Measurements from ENCODE around the gene FRMD4B.
"Not testable (repeated sequence)": the region's sequence is repeated elsewhere in the genome, so short reads cannot be mapped to it uniquely, and the experiment has no call there.

FRMD4B gene

DNA sequence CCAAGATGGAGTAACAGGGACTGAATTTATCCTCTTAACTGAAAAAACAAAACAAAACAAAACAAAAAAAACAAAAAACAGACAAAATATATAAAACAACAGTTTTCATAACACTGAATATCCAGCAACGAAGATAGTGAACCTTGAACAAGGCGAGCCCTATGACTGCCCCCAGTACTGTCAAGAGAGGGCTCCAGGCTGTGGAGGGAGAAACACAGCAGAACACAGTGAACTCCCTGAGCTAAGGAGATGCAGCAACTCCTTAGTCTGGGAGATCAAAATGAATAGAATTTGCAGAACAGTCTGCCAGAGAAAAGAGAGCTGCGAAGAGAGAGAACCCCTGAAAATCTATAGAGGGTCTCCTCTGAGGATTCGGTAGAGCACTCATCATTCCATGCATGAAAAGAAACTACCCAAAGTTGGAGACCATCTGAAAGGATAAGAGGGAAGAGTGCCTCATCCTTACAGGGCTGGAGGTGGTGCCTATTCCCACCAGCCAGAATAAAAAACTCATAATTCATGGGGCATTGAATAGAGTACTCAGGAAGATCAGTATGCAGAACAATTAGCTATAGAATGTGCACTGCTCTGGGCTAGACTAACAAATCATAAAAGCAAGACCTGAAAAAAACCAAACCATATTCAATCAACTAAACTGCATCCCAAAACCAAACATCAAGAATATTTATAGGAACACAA is 101.8 kb downstream of the FRMD4B start:
- no peak for DNase-seq (ENCODE audit: low read depth)

DNA sequence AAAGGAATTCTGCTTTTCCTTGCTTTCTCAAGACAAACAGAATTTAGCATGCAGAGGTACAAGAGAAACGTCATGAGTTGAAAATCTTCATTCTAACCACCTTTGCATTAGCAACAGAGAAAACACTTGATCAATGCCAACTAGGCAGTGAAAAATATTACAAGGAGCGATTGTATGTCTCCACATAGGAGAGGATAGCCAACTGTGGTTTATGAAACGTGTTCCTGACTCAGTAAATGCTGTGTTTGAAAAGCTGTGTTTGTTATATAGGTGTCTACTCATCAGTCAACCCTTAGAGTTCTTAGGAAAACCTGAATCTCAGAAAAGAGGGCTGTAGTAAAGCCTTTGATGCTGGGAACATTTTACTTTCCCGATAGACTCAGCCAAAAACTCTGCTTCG is 102.4 kb downstream of the FRMD4B start:
- DNase-seq (ENCODE audit: low read depth) = no peak

DNA sequence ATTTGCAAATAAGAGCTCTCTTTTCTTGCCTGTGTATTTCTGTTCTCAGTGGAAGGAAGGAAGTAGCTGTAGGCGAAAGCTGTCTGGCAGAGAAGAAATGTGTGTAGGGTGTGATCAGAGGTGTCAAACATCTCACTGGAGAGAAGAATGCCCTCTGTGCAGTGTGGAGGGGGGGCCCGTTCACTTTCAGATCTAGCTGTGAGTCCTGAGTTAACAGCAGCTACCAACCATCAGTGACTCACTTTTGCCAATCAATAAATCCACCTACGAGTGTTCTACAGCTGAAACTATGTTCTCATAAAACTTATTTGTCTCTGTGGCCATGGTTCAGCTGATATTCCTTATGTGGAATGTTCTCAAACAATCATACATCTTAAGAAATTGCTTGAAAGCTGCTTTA is 103.7 kb downstream of the FRMD4B start:
- DNase-seq (ENCODE audit: low read depth) = no peak

DNA sequence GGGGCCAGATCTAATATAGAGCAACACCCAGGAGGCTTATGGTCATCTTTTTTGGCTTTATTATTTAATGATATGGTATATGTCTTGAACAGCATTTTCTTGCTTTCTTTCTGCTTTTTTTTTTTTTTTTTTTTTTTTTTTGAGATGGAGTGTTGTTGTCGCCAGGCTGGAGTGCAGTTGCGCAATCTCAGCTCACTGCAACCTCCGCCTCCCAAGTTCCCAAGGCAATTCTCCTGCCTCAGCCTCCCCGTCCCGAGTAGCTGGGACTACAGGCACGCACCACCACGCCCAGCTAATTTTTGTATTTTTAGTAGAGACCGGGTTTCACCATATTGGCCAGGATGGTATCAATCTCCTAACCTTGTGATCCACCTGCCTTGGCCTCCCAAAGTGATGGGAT is 108.5 kb downstream of the FRMD4B start:
- DNase-seq (ENCODE audit: low read depth) = not testable (repeated sequence)

DNA sequence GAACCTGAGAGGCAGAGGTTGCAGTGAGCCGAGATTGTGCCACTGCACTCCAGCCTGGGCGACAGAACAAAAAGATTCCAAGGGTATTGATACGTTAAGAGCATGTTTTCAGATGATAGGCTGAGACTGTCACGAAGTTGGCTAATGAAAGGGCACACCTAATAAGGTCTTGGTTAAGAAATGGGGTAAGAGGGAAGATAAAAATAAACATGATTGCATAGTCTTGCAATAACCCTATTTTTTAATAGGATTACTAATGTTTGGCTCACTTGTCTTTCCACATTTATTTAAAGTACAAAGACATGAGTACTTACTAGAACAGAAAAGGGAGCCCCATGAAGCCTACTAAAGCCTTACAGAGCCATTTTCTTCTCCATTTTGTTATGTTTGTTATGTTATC is 109.0 kb downstream of the FRMD4B start:
- no peak for DNase-seq (ENCODE audit: low read depth)

DNA sequence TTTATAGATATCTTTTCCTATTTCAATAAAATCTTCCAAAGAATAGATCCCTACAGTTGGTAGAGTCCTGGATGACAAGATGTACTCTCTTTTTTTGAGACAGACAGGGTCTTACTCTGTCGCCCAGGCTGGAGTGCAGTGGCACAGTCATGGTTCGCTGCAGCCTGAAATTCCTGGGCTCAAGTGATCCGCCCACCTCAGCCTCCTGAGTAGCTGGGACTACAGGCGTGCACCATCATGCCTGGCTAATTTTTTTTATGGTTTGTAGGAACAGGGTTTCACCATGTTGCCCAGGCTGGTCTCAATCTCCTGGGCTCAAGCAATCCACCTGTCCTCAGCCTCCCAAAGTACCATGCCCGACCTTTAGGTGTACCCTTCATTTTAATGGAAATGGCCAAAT is 109.7 kb downstream of the FRMD4B start:
- DNase-seq (ENCODE audit: low read depth) = not testable (repeated sequence)

DNA sequence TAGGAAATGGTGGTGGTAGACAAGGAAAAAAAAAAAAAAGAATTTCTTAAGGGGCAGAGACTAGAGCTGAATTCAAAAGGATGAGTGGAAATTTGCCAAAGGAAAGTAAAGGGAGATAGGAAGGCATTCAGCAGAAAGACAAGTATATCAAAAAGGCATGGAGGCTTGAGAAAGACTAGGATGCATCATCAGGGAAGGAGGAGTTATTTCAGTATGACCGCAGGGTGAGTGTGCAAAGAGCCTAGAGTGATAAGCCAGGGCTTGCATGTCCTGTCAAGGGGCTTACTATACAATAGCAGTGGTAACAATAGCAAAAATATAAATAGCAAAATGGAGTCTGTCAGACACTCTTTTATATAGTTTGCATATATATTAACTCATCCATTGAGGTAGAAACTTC is 112.0 kb downstream of the FRMD4B start:
- DNase-seq (ENCODE audit: low read depth) = no peak

DNA sequence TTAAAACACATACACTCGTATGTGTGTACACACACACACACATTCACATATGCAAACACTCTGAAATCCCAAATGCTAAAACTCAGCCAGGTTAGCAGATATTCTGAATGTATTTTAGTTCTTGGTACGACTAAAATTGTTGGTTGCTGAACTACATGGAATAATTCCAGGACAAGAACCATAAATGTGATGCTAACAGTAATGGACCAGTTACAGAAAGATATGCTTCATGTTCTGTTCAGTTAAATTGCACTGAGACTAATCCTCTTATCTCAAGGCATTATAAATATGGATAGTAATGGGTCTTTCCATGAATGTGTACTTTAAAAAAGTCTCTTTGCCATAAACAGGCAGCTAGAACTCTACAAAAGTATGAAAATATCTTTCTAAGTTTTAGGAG is 113.3 kb downstream of the FRMD4B start:
- no peak for DNase-seq (ENCODE audit: low read depth)

DNA sequence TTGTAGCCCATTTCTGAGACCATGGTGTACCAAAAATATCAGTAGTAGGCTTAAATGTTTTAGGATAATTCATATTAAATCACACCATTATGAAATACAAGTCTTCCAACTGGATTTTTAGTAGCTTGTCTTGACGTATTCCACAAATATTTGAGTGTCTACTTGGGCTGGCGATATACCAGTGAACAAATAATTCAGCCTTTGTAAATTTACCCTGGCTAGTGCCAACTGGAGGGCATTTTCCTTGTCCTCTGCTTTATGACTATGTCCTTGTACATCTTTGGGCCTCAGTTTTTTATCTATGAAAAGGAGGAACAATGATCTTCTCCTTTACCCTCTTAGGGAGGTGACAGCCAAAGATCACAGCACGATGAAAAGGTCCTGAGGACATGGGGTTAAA is 114.8 kb downstream of the FRMD4B start:
- DNase-seq (ENCODE audit: low read depth) = no peak

DNA sequence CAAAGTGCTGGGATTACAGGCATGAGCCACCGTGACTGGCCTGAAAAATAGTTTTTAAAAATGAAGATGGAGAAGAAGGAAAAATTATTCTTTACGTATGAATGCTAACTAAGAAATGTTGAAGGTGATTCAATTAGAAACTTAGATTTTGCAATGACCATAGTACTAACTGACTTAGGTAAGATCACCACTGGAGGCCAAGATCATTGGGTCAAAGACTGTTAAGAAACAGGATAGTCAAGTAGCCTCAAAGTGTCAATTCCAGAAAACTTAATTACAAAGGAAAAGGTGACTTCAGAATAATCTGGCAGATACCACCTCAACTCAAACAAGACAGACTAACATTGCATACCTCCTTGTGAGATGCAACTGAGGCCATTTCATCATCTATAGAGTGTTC is 119.3 kb downstream of the FRMD4B start:
- DNase-seq (ENCODE audit: low read depth) = no peak

DNA sequence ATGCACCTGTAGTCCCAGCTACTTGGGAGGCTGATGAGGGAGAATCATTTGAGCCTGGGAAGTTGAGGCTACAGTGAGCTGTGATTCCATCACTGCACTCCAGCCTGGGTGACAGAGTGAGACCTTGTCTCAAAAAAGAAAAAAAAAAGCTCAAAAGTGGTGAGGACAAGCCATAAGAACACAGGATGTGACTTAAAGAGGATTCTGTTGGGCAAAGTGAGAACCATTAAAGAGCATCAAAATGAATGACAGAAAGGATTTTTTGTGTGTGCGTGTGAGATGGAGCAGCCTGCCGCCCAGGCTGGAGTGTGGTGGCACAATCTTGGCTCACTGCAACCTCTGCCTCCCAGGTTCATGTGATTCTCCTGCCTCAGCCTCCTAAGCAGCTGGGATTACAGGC is 119.8 kb downstream of the FRMD4B start:
- not testable (repeated sequence) for DNase-seq (ENCODE audit: low read depth)

DNA sequence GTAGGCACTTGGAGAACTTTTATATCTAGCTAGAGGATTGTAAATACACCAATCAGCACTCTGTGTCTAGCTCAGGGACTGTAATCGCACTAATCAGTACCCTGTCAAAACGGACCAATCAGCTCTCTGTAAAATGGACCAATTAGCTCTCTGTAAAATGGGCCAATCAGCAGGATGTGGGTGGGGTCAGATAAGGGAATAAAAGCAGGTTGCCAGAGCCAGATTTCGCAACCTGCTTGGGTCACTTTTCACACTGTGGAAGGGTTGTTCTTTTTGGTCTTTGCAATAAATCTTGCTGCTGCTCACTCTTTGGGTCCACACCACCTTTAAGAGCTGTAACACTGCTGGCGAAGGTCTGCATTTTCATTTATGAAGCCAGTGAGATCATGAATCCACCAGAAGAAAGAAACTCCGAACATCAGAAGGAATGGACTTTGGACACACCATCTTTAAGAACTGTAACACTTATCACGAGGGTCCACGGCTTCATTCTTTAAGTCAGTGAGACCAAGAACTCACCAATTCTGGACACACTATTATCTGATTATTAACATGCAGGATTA is 125.0 kb downstream of the FRMD4B start:
- DNase-seq (ENCODE audit: low read depth) = not testable (repeated sequence)

DNA sequence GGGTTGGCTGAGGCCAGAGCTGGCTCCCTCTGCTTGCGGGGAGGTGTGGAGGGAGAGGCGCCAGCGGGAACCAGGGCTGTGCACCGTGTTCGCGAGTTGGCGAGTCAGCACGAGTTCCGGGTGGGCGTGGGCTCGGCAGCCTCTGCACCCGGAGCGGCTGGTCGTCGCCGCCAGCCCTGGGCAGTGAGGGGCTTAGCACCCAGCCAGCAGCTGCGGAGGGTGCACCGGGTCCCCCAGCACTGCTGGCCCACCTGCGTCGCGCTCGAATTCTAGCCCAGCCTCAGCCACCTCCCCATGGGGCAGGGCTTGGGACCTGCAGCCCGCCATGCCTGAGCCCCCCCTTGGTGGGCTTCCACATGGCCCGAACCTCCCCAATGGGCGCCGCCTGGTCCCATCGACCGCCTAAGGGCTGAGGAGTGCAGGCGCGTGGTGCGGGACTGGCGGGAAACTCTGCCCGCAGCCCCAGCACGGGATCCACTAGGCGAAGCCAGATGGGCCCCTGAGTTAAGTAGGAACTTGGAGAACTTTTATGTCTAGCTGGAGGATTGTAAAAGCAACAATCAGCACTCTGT is 125.6 kb downstream of the FRMD4B start:
- DNase-seq (ENCODE audit: low read depth) = no peak

DNA sequence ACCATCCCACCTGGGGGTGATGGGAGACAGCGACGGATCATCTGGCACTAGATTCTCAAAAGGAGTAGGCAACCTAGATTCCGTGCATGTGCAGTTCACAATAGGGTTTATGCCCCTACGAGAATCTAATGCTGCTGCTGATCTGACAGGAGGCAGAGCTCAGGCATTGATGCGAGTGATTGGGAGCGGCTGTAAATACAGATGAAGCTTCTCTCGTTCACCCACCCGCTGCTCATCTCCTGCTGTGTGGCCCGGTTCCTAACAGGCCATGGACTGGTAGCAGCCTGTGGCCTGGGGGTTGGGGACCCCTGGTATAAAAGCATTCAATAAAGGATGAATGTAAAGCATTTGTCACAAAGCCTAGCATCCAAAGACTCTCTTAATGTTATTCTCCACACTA is 126.8 kb downstream of the FRMD4B start:
- no peak for DNase-seq (ENCODE audit: low read depth)

DNA sequence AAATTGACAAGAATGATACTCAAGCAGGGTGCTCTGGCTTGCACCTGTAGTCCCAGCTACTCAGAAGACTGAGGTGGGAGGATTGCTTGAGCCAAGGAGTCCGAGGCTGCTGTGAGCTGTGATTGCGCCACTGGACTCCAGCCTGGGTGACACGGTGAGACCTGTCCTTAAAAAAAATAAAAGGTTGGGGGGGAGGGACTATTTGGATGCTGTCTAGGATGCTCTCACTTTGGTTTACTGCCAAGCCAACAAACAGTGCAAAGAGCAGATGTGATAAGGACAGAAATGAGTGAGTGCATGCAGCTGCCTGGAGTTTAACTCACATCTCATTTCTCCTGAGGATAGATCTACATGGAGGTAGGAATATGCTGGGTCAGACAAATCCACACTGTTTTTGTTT is 130.0 kb downstream of the FRMD4B start:
- no peak for DNase-seq (ENCODE audit: low read depth)

DNA sequence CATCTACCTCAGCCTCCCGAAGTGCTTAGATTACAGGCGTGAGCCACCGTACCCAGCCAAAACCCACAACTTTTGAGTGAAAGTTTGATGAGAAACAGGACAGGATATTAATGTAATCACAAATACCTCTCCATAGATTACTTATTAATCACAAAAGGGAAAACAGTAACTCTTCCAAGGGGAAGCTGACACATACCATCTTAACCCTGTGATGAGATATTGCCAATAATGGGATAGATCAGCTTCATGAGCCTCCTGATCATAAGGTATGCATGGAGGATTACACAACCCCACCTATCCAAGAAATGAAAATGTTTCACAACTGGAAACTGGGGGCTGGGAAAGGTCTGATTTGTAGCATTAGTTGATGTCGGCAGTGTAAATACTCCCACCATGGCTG is 131.5 kb downstream of the FRMD4B start:
- no peak for DNase-seq (ENCODE audit: low read depth)

DNA sequence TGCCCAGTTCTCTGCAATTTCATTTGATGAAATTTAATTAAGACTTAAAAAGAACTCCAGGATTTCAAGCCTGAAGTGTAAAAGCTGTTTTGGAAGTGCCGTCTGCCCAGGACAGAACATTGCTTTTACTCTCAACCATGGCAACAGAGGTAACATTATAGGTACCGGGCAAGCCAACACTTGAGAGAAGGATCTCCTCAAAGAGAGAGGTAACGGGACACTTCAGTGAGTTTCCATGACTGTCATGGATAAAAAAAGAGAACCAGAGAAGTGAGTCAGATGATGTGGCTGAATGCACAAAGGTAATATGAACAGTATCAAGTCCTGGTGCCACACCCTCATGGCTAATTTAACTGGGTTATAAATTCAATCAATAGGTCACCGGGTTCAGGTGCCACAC is 133.3 kb downstream of the FRMD4B start:
- no peak for DNase-seq (ENCODE audit: low read depth)

DNA sequence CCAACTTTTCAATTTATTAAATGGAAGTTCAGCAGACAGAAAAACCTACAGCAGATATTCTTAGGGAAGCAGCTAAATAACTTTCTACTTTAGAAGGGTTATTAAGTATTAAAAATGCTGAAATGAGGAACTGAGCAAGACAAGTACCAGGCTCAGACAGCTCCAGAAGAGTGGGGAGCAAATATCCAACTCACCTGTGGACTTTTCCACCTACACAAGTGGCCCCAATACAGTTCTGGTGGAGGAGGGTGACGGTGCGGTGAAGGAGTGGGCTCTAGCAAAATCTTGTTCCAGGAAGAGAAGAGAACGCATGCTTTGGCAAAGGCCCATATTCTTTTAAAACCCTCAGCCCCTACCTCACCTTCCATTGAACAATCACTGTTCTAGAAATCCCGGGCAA is 133.7 kb downstream of the FRMD4B start:
- DNase-seq (ENCODE audit: low read depth) = no peak

DNA sequence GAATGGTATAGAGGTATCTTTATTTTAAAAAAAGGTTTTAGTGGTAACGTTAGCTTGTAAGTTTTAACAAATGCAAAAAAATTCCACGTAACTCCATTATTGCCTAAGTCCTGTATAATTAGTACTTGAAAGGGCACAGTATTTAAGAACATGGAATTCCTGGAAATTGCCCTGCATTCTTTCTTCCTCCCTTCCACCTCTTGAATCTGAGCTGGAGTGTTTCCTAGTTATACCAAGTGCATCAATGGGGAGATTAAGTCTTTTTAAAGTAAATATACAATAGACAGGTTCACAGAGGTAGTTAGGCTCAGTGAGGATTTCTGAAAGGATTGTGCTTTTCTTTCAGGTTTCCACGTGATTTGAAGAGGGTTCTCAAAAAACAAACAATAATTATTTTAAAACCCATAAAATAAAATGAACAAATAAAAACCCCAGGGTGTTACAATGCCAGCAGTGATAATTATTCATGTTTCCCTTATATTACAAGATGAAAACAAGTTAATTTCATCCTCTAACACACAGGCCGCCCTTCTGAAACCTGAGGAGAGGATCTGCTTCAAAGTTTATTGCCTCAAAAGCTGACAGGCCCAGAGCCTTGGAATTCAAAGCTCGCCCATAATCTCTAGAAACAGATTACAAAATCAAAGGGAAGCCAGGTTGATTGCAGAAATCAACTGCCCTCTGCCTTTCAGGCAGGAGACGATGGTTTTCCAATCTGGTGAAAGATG is 134.6 kb downstream of the FRMD4B start:
- DNase-seq (ENCODE audit: low read depth) = no peak

DNA sequence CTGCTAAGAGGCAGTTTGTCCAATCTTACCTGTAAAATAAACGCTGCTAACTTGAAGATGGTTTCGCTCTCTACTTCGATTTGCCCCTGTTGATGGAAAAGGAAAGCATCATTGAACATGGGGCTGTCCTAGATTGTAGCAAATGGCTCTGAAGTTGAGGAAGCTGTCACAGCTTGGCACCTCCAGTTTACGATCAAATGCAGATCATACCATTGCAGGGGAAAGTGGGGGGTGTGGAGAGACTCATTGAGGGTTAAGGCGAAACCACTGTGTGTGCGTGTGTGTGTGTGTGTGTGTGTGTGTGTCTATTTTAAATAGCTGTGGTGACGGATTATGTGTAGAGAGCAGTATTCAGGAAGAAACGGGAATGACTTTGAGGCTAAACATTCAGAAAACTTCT is 135.9 kb downstream of the FRMD4B start:
- no peak for DNase-seq (ENCODE audit: low read depth)

DNA sequence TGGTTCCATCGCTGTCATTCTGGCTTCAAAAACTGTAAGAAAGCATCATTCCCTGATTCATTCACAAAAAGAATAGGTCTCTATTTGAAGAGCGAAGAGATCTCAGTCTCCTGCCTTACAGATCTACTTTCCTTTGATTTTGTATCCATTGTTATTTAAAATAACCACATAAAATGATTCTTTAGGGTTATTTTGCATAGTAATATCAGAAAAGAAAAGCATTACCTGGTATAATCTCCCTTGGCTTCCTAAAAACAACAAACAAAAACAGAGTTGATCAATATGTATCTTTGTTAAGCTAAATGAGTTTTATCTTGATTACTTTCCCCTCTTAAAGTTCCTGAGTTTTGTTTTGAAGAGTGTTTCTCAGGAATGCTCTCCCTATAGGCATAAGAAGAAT is 136.9 kb downstream of the FRMD4B start:
- no peak for DNase-seq (ENCODE audit: low read depth)

DNA sequence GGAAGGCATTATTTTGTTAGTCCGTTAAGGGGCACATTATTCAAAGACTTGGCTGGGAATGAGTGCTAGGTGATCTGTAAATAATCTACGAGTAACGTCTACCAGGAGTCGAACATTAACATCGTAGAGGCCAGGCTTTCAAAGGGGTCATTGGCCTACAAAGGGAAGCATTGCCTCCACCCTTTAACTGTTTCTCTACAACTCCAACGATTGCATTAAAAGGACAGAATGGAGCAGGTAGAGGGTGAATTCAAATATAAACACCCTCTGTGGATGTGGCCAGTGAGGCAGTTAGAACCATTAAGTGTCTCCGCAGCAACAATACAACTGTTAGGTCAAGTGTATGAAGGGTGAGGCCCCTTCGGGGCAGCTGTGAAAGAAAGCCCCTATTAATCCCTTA is 137.5 kb downstream of the FRMD4B start:
- no peak for DNase-seq (ENCODE audit: low read depth)

DNA sequence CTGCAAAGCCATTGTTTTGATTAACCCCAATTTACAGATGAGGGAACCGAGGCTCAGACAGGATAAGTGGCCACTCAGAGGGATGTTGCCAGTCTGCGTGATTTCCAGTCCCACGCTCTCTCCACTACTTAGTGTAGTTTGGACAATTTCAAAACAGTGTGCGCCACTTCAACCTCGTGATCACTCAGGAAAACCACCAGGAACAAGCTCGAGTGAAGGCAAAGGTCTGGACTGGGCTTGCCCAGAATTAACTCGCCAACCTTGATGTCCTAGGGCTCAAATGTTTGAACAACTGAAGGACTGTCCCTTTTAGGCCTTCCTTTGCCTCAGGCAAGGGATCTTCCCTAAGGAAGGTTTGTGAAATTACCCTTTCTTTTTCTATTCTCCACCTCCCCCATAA is 139.3 kb downstream of the FRMD4B start:
- no peak for DNase-seq (ENCODE audit: low read depth)

Data from HS-27A (cell line).